Measurements from ENCODE around the gene WIPF2. TPM values are rescaled to one million over a fixed set of nuclear protein-coding genes. Genes with fewer than 3 reads are reported as not detected.

WIPF2 gene
- total and polyA plus RNA-seq, 2 of the 8 experiments (the other 6 are each of a cell fraction or from before 2014, with no cell fraction given), result 6.9 to 25.3 TPM

DNA sequence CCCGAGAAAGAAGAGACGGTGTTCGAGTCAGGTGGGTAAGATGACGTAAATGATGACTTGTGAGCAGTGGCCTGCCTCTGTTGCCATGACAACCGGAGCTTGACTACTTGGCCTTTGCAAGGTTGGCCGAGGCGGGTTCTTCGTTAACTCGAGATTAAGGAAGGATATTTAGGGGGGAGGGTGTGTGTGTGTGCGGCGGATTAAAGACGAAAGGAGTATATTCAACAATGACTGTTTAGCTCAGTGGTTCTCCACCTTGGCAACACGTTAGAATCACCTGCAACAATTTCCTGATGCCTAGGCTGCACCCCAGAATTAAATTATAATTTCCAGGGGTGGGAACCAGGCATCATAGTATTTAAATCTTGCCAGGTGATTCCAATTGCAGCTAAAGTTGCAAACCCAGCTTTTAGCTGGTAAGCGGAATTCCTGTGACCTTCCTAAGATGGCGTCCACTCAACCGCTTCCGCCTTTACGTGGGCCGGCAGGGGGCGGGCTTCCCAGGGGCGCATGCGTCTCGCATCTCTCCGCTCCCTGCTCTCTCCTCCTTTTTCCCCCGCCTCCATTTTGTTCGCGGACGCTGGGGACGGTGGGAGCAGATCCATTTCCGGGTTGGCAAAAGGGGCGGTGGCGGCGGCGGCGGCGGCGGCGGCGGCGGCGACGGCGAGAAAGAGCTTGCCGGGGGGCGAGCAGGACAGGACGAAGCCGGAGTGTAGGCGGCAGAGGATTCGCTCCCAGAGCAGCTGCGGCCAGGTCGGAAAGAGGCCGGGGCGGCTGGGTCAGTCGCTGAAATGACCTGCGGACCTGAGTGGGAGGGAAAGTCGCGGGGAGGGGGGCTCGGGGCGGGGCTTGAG lies at the start of gene WIPF2 (continued):
- TF ChIP-seq, protein P1, sequence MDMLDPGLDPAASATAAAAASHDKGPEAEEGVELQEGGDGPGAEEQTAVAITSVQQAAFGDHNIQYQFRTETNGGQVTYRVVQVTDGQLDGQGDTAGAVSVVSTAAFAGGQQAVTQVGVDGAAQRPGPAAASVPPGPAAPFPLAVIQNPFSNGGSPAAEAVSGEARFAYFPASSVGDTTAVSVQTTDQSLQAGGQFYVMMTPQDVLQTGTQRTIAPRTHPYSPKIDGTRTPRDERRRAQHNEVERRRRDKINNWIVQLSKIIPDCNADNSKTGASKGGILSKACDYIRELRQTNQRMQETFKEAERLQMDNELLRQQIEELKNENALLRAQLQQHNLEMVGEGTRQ (IDR thresholded peaks at IDR 0.05; ENCODE audit: low read length), result no peak
- TF ChIP-seq KDM1A (IDR thresholded peaks at IDR 0.05; ENCODE audit: borderline replicate concordance, low read length) (no peak), SP1 (IDR thresholded peaks at IDR 0.05; ENCODE audit: low read depth, low read length) (no peak), CTBP2 (IDR thresholded peaks at IDR 0.05; ENCODE audit: borderline replicate concordance, insufficient read depth, insufficient read length, low read length) (no peak), YY1 (IDR thresholded peaks at IDR 0.05; ENCODE audit: low read depth, low read length) (peak; percentile 98), KDM5A (IDR thresholded peaks at IDR 0.05; ENCODE audit: low read length) (no peak), RNF2 (IDR thresholded peaks at IDR 0.05; ENCODE audit: borderline replicate concordance, low read depth, low read length, missing control alignments, poor library complexity, severe bottlenecking) (no peak), CREB1 (IDR thresholded peaks at IDR 0.05) (peak; percentile 87), TBP (IDR thresholded peaks at IDR 0.05; ENCODE audit: low read depth, low read length) (peak; percentile 31; the same call in 1 of the 2 replicates), GABPA (IDR thresholded peaks at IDR 0.05; ENCODE audit: borderline replicate concordance, insufficient read depth, low read length) (no peak), RBBP5 (IDR thresholded peaks at IDR 0.05; ENCODE audit: borderline replicate concordance, low read depth, low read length) (peak; percentile 5; the same call in 1 of the 2 replicates), CBX5 (IDR thresholded peaks at IDR 0.05; ENCODE audit: low read depth, low read length) (no peak), SAP30 (IDR thresholded peaks at IDR 0.05; ENCODE audit: insufficient read depth, insufficient replicate concordance, low read length) (peak; percentile 62), GTF2F1 (IDR thresholded peaks at IDR 0.05; ENCODE audit: borderline replicate concordance, low read depth, low read length) (no peak)
- TF ChIP-seq, protein P2, sequence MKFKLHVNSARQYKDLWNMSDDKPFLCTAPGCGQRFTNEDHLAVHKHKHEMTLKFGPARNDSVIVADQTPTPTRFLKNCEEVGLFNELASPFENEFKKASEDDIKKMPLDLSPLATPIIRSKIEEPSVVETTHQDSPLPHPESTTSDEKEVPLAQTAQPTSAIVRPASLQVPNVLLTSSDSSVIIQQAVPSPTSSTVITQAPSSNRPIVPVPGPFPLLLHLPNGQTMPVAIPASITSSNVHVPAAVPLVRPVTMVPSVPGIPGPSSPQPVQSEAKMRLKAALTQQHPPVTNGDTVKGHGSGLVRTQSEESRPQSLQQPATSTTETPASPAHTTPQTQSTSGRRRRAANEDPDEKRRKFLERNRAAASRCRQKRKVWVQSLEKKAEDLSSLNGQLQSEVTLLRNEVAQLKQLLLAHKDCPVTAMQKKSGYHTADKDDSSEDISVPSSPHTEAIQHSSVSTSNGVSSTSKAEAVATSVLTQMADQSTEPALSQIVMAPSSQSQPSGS (IDR thresholded peaks at IDR 0.05; ENCODE audit: low read length), result 0 out of 2 replicates have a peak, but pooled peaks have one; percentile 40
- TF ChIP-seq, protein P3, sequence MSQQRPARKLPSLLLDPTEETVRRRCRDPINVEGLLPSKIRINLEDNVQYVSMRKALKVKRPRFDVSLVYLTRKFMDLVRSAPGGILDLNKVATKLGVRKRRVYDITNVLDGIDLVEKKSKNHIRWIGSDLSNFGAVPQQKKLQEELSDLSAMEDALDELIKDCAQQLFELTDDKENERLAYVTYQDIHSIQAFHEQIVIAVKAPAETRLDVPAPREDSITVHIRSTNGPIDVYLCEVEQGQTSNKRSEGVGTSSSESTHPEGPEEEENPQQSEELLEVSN (IDR thresholded peaks at IDR 0.05), result no peak
